HEK293T (cell line): Measurements from ENCODE around the gene RAC2.

ENCODE experiments used
- CTCF ChIA-PET: fragments of 350-600 bp; formaldehyde crosslinking; extraction: SDS; loops from one replicate; lab custom pipeline; 2021; ENCODE audit warnings: antibody characterized with exemption, inconsistent platforms; lab: Yijun Ruan, JAX
- POLR2A ChIA-PET: fragments of 350-600 bp; formaldehyde crosslinking; extraction: SDS; loops from one replicate; lab custom pipeline; 2020; ENCODE audit warnings: antibody characterized with exemption, inconsistent platforms; lab: Yijun Ruan, JAX
- DNase-seq: peaks from one replicate; pipeline ENCODE4 v3.0.0; 2012; ENCODE audit warnings: mixed read lengths; ENCODE audit errors: extremely low spot score
- ARNT ChIP-seq: fragments of 450-650 bp; IDR thresholded peaks from 2 replicates; pipeline ENCODE4 v1.6.1; 2017; ENCODE audit warnings: mild to moderate bottlenecking
- BHLHE40 ChIP-seq: fragments of 450-650 bp; IDR thresholded peaks from 2 replicates; pipeline ENCODE4 v1.6.1; 2016; ENCODE audit warnings: mild to moderate bottlenecking, moderate library complexity, borderline replicate concordance
- CTBP1 ChIP-seq: fragments of 450-650 bp; IDR thresholded peaks from 2 replicates; pipeline ENCODE4 v1.6.1; 2016; ENCODE audit warnings: borderline replicate concordance
- ELF4 ChIP-seq: fragments of 450-650 bp; IDR thresholded peaks from 2 replicates; pipeline ENCODE4 v1.6.1; 2017; ENCODE audit warnings: antibody characterized with exemption
- FOXA1 ChIP-seq: fragments of 450-650 bp; IDR thresholded peaks from 2 replicates; pipeline ENCODE4 v1.6.1; 2016; ENCODE audit warnings: mild to moderate bottlenecking
- FOXK2 ChIP-seq: fragments of 450-650 bp; IDR thresholded peaks from 2 replicates; pipeline ENCODE4 v1.6.1; 2016; ENCODE audit warnings: mild to moderate bottlenecking
- FOXM1 ChIP-seq: fragments of 450-650 bp; IDR thresholded peaks from 2 replicates; pipeline ENCODE4 v1.6.1; 2017; ENCODE audit warnings: mild to moderate bottlenecking, borderline replicate concordance
- HDGF ChIP-seq: fragments of 450-650 bp; IDR thresholded peaks from 2 replicates; pipeline ENCODE4 v1.6.1; 2017; ENCODE audit warnings: antibody characterized with exemption, borderline replicate concordance
- L3MBTL2 ChIP-seq: fragments of 450-650 bp; conservative IDR thresholded peaks from 2 replicates; pipeline ENCODE4 v1.6.1; 2016; ENCODE audit warnings: mild to moderate bottlenecking
- LEF1 ChIP-seq: fragments of 450-650 bp; IDR thresholded peaks from 2 replicates; pipeline ENCODE4 v1.6.1; 2017; ENCODE audit warnings: mild to moderate bottlenecking, borderline replicate concordance
- NFRKB ChIP-seq: fragments of 450-650 bp; IDR thresholded peaks from 2 replicates; pipeline ENCODE4 v1.6.1; 2016; ENCODE audit warnings: mild to moderate bottlenecking, moderate library complexity
- PKNOX1 ChIP-seq: fragments of 450-650 bp; IDR thresholded peaks from 2 replicates; pipeline ENCODE4 v1.6.1; 2016
- SP1 ChIP-seq: fragments of 450-650 bp; IDR thresholded peaks from 2 replicates; pipeline ENCODE4 v1.6.1; 2017
- SUZ12 ChIP-seq: fragments of 450-650 bp; IDR thresholded peaks from 2 replicates; pipeline ENCODE4 v1.6.1; 2016; ENCODE audit warnings: mild to moderate bottlenecking
- TARDBP ChIP-seq: fragments of 450-650 bp; IDR thresholded peaks from 2 replicates; pipeline ENCODE4 v1.6.1; 2016
- ZNF384 ChIP-seq: fragments of 450-650 bp; IDR thresholded peaks from 2 replicates; pipeline ENCODE4 v1.6.1; 2016

Gene RAC2

GRCh38 chr22:37258753-37259401 lies 14.8 kb upstream of the RAC2 start:
- TF ChIP-seq CTBP1 (no peak), BHLHE40 (no peak), SP1 (no peak), ARNT (no peak), NFRKB (no peak), FOXM1 (no peak), LEF1 (no peak), L3MBTL2 (no peak), PKNOX1 (no peak), FOXA1 (no peak), TARDBP (no peak)
- CTCF ChIA-PET = interaction anchor here (0.6 to 2.2 kb wide), 6 partner anchors 8 to 287 kb away, joined by 3 to 13 read pairs (median 4); no protein-coding TSS in a partner anchor
- POLR2A ChIA-PET = interaction anchor here (0.5 to 1.3 kb wide), 3 partner anchors 9 to 237 kb away, joined by 3 read pairs; no protein-coding TSS in a partner anchor
- DNase-seq = no peak

- TF ChIP-seq TARDBP (no peak), ELF4 (no peak), BHLHE40 (no peak), CTBP1 (no peak), SUZ12 (no peak), LEF1 (no peak), HDGF (no peak), L3MBTL2 (no peak), PKNOX1 (no peak), ZNF384 (no peak)
- POLR2A ChIA-PET = interaction anchor here (1.3 kb wide), 1 partner anchor 10 kb away, joined by 3 read pairs; no protein-coding TSS in a partner anchor
- CTCF ChIA-PET = no interaction called here
- no peak for DNase-seq
Measured at GRCh38 chr22:37258005-37258752, 14.1 kb upstream of the RAC2 start.

- DNase-seq = no peak
- CTCF ChIA-PET = no interaction called here
- POLR2A ChIA-PET = no interaction called here
- TF ChIP-seq SP1 (no peak), L3MBTL2 (no peak), PKNOX1 (no peak), BHLHE40 (no peak), FOXK2 (no peak), FOXM1 (no peak), ELF4 (no peak), HDGF (no peak), FOXA1 (no peak), SUZ12 (no peak), ARNT (no peak), NFRKB (no peak), CTBP1 (no peak), ZNF384 (no peak), TARDBP (no peak), LEF1 (no peak)
Measured at GRCh38 chr22:37256075-37256726, 12.1 kb upstream of the RAC2 start.

- DNase-seq = no peak
- TF ChIP-seq BHLHE40 (no peak), TARDBP (0 out of 2 replicates have a peak, but pooled peaks have one; percentile 37), CTBP1 (peak; percentile 27; the same call in 1 of the 2 replicates), SUZ12 (no peak), FOXA1 (no peak)
- ChIA-PET CTCF (no interaction called here), POLR2A (no interaction called here)
Measured at GRCh38 chr22:37255558-37256006, 11.5 kb upstream of the RAC2 start.

GRCh38 chr22:37254867-37255233 lies 10.8 kb upstream of the RAC2 start:
- ChIA-PET POLR2A (no interaction called here), CTCF (interaction anchor here (0.8 kb wide), 1 partner anchor 9 kb away, joined by 3 read pairs; no protein-coding TSS in a partner anchor)
- no peak for DNase-seq
- TF ChIP-seq ZNF384 (no peak), ELF4 (no peak), NFRKB (no peak), L3MBTL2 (no peak), CTBP1 (no peak), FOXA1 (no peak), FOXK2 (no peak), ARNT (no peak), PKNOX1 (no peak), SUZ12 (no peak), HDGF (no peak), FOXM1 (no peak)
